HG03175 (cell line): ENCODE measurements around the gene PRRC2A.

Experiments used
- ATAC-seq: cut with Tn5 transposase; IDR thresholded peaks from one replicate; pipeline ENCODE4 v1.9.1; 2021; ENCODE audit warnings: mild to moderate bottlenecking, moderate library complexity; ENCODE audit not compliant: unreplicated experiment

PRRC2A gene

GRCh38 chr6:31620586-31621319 lies at the start of gene PRRC2A:
Gene PRRC2A, plus strand, starts transcription at chr6:31620715. Its CDS starts 2,075 bp downstream, at chr6:31622790.
- peak; percentile 28 for ATAC-seq

GRCh38 chr6:31572041-31572911 lies 48.2 kb upstream of the PRRC2A start, which contains the start of gene LTA:
Gene LTA, plus strand, starts transcription at chr6:31572289. Its CDS starts 454 bp downstream, at chr6:31572743.
- ATAC-seq: peak; percentile 55

GRCh38 chr6:31573239-31574105 lies 47.0 kb upstream of the PRRC2A start:
- no peak for ATAC-seq

- ATAC-seq: no peak
Measured at GRCh38 chr6:31574106-31575061, 46.1 kb upstream of the PRRC2A start.

- no peak for ATAC-seq
Measured at GRCh38 chr6:31575335-31575901, 45.1 kb upstream of the PRRC2A start, which contains the start of gene TNF. Gene TNF, plus strand, starts transcription at chr6:31575565. Its CDS starts 177 bp downstream, at chr6:31575742.

- ATAC-seq: no peak
Measured at GRCh38 chr6:31575952-31576685, 44.4 kb upstream of the PRRC2A start.

- ATAC-seq: no peak
Measured at GRCh38 chr6:31576897-31577578, 43.5 kb upstream of the PRRC2A start.

GRCh38 chr6:31577579-31577966 lies 42.9 kb upstream of the PRRC2A start:
- ATAC-seq: no peak

GRCh38 chr6:31578184-31579118 lies 42.1 kb upstream of the PRRC2A start:
- ATAC-seq: no peak

GRCh38 chr6:31579119-31579505 lies 41.4 kb upstream of the PRRC2A start:
- ATAC-seq: no peak

GRCh38 chr6:31579546-31580437 lies 40.7 kb upstream of the PRRC2A start:
- ATAC-seq: no peak

- ATAC-seq: no peak
Measured at GRCh38 chr6:31580438-31580740, 40.1 kb upstream of the PRRC2A start.

- peak; percentile 61 for ATAC-seq
Measured at GRCh38 chr6:31580807-31581433, 39.6 kb upstream of the PRRC2A start.

GRCh38 chr6:31581434-31582229 lies 38.9 kb upstream of the PRRC2A start:
- ATAC-seq: no peak

GRCh38 chr6:31582230-31582643 lies 38.3 kb upstream of the PRRC2A start, which contains the start of gene LTB:
Gene LTB, minus strand, starts transcription at chr6:31582424. Its CDS starts 7 bp downstream, at chr6:31582417.
- ATAC-seq: no peak
